ENCODE measurements around the gene SUSD5.

SUSD5 gene

GRCh38 chr3:33103034-33103433 lies 115.6 kb downstream of the SUSD5 start:
- no peaks in the 10 kb centered on the region for H3K9me3 Mint-ChIP-seq (ENCODE audit: low read depth)
- H3K27me3 Mint-ChIP-seq = peaks cover 3% of the 10 kb centered on the region
- H3K4me3 Mint-ChIP-seq = no peak overlapping the region

DNA sequence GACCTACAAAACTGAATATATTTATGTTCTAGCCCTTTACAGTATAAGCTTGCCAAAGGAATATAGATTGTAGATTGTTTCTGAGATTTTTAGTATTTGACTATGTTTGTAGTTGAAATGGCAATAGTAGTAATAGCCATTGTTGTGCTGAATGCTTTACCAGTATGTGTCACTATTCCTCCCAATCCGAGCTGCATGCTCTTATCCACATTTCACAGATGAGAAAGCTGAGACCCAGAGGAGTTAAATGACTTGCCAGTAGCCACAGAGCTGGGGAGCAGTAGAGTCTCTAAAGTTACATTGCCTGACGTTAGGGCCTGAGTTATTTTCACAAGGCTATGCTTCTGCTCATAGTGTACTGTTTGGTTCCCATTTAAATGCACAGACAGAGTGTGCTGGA lies 118.4 kb downstream of the SUSD5 start:
- Mint-ChIP-seq H3K36me3 (no peaks in the 10 kb centered on the region), H3K9me3 (ENCODE audit: low read depth) (no peaks in the 10 kb centered on the region), H3K27ac (no peak overlapping the region), H3K4me1 (ENCODE audit: low read depth) (peaks cover 12% of the 10 kb centered on the region), H3K4me3 (no peak overlapping the region), H3K27me3 (peaks cover 3% of the 10 kb centered on the region)

More at GRCh38 chr3:33103034-33103433, 115.6 kb downstream of the SUSD5 start:
- Mint-ChIP-seq H3K36me3 (no peaks in the 10 kb centered on the region), H3K27ac (no peak overlapping the region), H3K4me1 (ENCODE audit: low read depth) (no peaks in the 10 kb centered on the region)

All from activated naive CD8-positive, alpha-beta T cell (primary cell).